DND-41 (cell line): Measurements from ENCODE around the gene ECI1.

Source experiments
- ATAC-seq: fragments of 200-7000 bp; cut with Tn5 transposase; 3 replicates; pipeline ENCODE4 v1.9.1; 2021; ENCODE audit warnings: low read depth; ENCODE audit not compliant: insufficient read depth
- DNase-seq: peaks from one replicate; pipeline ENCODE4 v3.0.0-alpha.2; 2020
- H2AFZ ChIP-seq: 2 replicates; pipeline ENCODE4 v1.6.0; 2012; ENCODE audit warnings: low read depth, low read length
- H3K27ac ChIP-seq: 2 replicates; pipeline ENCODE4 v1.5.1; 2012; ENCODE audit warnings: low read length, inconsistent platforms
- H3K27me3 ChIP-seq: fragments of 200-600 bp; sonication (generic); 2 replicates; pipeline ENCODE4 v1.6.0; 2012; ENCODE audit warnings: low read length, mild to moderate bottlenecking, inconsistent platforms; ENCODE audit not compliant: insufficient read depth, poor library complexity
- H3K36me3 ChIP-seq: 2 replicates; pipeline ENCODE4 v1.5.1; 2012; ENCODE audit warnings: low read length, inconsistent platforms; ENCODE audit not compliant: insufficient read depth
- H3K4me1 ChIP-seq: 2 replicates; pipeline ENCODE4 v1.5.1; 2012; ENCODE audit warnings: mild to moderate bottlenecking, low read length; ENCODE audit not compliant: insufficient read depth
- H3K4me2 ChIP-seq: 2 replicates; pipeline ENCODE4 v1.6.0; 2012; ENCODE audit warnings: mild to moderate bottlenecking, moderate library complexity, low read length, inconsistent platforms; ENCODE audit not compliant: insufficient read depth
- H3K4me3 ChIP-seq, 2 experiments: fragments of 200-600 bp in 1 of 2; shearing (Covaris generic) in 1 of 2; 2 replicates each; pipeline ENCODE4 v1.5.1; 2012 to 2016; ENCODE audit warnings: inconsistent platforms in 2 of 2, low read length in 2 of 2, mild to moderate bottlenecking in 2 of 2, low read depth in 1 of 2, moderate library complexity in 1 of 2
- H3K79me2 ChIP-seq: 2 replicates; pipeline ENCODE4 v1.6.0; 2012; ENCODE audit warnings: low read length, inconsistent platforms; ENCODE audit not compliant: insufficient read depth
- H3K9ac ChIP-seq: 2 replicates; pipeline ENCODE4 v1.6.0; 2012; ENCODE audit warnings: low read depth, mild to moderate bottlenecking, inconsistent platforms, low read length, moderate library complexity
- H3K9me3 ChIP-seq: 2 replicates; pipeline ENCODE4 v1.5.1; 2012; ENCODE audit warnings: low read length, moderate library complexity, mild to moderate bottlenecking, inconsistent platforms; ENCODE audit not compliant: insufficient read depth, severe bottlenecking
- H4K20me1 ChIP-seq: 2 replicates; pipeline ENCODE4 v1.6.0; 2012; ENCODE audit warnings: low read length; ENCODE audit not compliant: insufficient read depth
- EZH2 ChIP-seq: IDR thresholded peaks from 3 replicates; pipeline ENCODE4 v1.6.1; 2012; ENCODE audit warnings: borderline replicate concordance, low read depth, mild to moderate bottlenecking, moderate library complexity, low read length, inconsistent platforms; ENCODE audit not compliant: severe bottlenecking
- TF ChIP-seq, protein P1 (sequence below): IDR thresholded peaks from 2 replicates; pipeline ENCODE4 v1.5.1; 2012; ENCODE audit warnings: borderline replicate concordance, low read length, moderate library complexity, mild to moderate bottlenecking; ENCODE audit not compliant: poor library complexity, severe bottlenecking; ENCODE audit errors: extremely low read depth

The ECI1 gene

DNA sequence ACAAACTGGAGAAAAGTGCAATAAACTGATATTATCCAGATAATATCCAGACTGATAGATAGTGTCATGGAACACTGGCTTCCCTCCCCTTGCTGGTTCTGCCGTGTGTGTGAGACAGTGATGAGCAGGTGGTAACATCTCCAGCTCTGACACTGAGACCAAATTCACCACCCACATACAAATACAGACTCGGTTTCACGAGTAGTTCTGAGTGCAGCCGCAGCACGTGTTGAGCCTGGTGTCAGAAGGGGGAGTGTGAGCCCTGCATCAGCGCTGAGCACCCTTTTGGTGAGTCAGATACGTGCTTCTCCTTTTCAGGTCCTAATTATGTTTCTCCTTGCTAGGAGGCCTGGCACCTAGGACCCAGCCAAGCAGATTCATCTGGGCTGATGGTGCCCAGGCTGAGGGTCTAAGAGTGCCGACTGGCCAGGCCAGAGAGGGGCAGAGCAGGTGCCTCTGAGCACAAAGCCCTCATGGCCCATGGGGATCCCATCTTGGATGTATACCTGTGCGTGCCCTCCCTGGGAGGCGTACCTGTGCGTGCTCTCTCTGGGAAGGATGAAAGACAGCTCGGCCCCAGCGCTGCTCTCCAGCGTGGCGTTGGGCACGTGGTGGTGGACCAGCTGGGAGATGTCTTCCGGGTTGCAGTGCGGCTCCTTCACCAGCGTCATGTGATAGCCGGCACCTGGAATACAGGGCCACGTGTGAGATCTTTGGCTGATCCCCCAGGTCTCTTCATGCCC lies 43.8 kb upstream of the ECI1 start:
- H3K27ac ChIP-seq: no peak overlapping the region
- H3K27me3 ChIP-seq: no peaks in the 10 kb centered on the region
- no peaks in the 10 kb centered on the region for H4K20me1 ChIP-seq
- H3K9me3 ChIP-seq: no peaks in the 10 kb centered on the region
- no peak overlapping the region for H3K4me2 ChIP-seq
- ATAC-seq (no peak), DNase-seq (no peak)
- H3K4me1 ChIP-seq: peaks cover 9% of the 10 kb centered on the region
- H3K36me3 ChIP-seq: no peaks in the 10 kb centered on the region
- H2AFZ ChIP-seq: no peak overlapping the region
- no peak overlapping the region for H3K9ac ChIP-seq
- no peak for TF ChIP-seq EZH2
- TF ChIP-seq, protein P1, sequence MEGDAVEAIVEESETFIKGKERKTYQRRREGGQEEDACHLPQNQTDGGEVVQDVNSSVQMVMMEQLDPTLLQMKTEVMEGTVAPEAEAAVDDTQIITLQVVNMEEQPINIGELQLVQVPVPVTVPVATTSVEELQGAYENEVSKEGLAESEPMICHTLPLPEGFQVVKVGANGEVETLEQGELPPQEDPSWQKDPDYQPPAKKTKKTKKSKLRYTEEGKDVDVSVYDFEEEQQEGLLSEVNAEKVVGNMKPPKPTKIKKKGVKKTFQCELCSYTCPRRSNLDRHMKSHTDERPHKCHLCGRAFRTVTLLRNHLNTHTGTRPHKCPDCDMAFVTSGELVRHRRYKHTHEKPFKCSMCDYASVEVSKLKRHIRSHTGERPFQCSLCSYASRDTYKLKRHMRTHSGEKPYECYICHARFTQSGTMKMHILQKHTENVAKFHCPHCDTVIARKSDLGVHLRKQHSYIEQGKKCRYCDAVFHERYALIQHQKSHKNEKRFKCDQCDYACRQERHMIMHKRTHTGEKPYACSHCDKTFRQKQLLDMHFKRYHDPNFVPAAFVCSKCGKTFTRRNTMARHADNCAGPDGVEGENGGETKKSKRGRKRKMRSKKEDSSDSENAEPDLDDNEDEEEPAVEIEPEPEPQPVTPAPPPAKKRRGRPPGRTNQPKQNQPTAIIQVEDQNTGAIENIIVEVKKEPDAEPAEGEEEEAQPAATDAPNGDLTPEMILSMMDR: no peak
- H3K4me3 ChIP-seq: no peak overlapping the region
- no peaks in the 10 kb centered on the region for H3K79me2 ChIP-seq

DNA sequence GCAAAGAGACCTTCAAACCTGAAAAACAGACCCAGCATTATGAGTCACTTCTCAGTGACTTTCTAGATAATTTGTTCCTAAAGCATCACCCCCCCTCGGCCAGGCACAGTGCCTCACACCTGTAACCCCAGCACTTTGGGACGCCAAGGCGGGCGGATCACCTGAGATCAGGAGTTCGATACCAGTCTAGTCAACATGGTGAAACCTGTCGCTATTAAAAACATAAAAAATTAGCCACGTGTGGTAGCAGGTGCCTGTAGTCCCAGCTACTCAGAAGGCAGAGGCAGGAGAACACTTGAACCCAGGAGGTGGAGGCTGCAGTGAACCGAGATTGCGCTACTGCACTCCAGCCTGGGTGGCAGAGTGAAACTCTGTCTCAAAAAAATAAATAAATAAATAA lies 40.8 kb upstream of the ECI1 start:
- no peaks in the 10 kb centered on the region for H3K36me3 ChIP-seq
- no peak for DNase-seq
- H2AFZ ChIP-seq: no peak overlapping the region
- H4K20me1 ChIP-seq: no peaks in the 10 kb centered on the region
- H3K79me2 ChIP-seq: no peaks in the 10 kb centered on the region
- ATAC-seq: no peak
- no peak overlapping the region for H3K9ac ChIP-seq
- TF ChIP-seq, protein P1: no peak
- no peak for TF ChIP-seq EZH2
- H3K4me2 ChIP-seq: no peak overlapping the region
- H3K4me1 ChIP-seq: peaks cover 8% of the 10 kb centered on the region
- no peak overlapping the region for H3K4me3 ChIP-seq
- H3K9me3 ChIP-seq: no peaks in the 10 kb centered on the region
- no peak overlapping the region for H3K27ac ChIP-seq
- H3K27me3 ChIP-seq: no peaks in the 10 kb centered on the region

DNA sequence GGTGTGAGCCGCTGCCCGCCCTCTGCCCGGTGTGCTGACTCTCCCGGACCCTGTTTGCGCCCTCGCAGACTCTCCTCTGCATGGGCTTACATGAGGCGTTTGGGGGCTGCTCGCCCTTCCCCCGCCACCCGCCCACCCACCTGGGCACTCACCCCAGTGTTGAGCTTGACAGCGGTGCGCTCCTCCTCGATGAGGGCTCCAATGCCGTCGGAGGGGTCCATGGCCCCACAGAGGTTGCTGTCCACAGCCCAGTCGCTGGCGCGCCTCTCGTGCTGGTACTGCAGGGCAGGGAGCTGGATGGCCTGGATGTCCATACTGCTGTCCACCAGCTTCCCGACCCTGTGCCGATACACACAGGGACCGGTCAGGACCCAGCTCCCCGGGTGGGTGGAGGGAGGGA lies 37.9 kb upstream of the ECI1 start:
- Histone ChIP-seq H3K9ac (no peak overlapping the region), H3K27me3 (no peaks in the 10 kb centered on the region), H3K4me2 (no peak overlapping the region), H3K79me2 (no peaks in the 10 kb centered on the region), H3K4me3 (no peak overlapping the region), H3K36me3 (no peaks in the 10 kb centered on the region), H3K27ac (no peak overlapping the region), H4K20me1 (no peaks in the 10 kb centered on the region), H3K9me3 (no peaks in the 10 kb centered on the region), H3K4me1 (no peaks in the 10 kb centered on the region), H2AFZ (no peak overlapping the region)
- no peak for DNase-seq
- ATAC-seq: no peak
- TF ChIP-seq EZH2: no peak
- TF ChIP-seq, protein P1: no peak

DNA sequence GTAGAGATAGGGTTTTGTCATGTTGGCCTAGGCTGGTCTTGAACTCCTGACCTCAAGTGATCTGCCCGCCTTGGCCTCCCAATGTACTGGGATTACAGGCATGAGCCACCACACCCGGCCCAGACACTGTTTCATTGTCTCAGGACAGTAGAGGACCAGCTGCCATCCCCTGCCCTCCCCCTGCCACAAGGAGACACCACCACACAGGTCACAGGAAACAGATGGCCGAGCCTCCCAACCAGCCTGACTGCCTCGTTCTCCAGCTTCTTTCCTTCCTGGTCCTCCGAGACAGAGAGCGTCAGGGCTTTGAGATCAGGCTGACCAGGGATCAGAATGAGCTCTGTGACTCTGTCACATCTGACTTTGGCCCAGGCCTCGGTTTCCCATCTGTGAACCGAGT lies 37.3 kb upstream of the ECI1 start:
- no peak for DNase-seq
- ATAC-seq: no peak
- no peaks in the 10 kb centered on the region for H3K4me1 ChIP-seq
- no peak for TF ChIP-seq EZH2
- TF ChIP-seq, protein P1: no peak
- no peaks in the 10 kb centered on the region for H3K27me3 ChIP-seq
- no peak overlapping the region for H3K27ac ChIP-seq
- no peaks in the 10 kb centered on the region for H4K20me1 ChIP-seq
- H3K79me2 ChIP-seq: no peaks in the 10 kb centered on the region
- no peaks in the 10 kb centered on the region for H3K9me3 ChIP-seq
- H2AFZ ChIP-seq: no peak overlapping the region
- H3K36me3 ChIP-seq: no peaks in the 10 kb centered on the region
- H3K4me3 ChIP-seq: no peak overlapping the region
- H3K4me2 ChIP-seq: no peak overlapping the region
- no peak overlapping the region for H3K9ac ChIP-seq
